CD14-positive monocyte (primary cell): ENCODE data around the gene PDGFB. TPM values are rescaled to one million over a fixed set of nuclear protein-coding genes. Genes with fewer than 3 reads are reported as not detected.

Experiments used
- DNase-seq, 3 donors: peaks; one replicate each; pipeline ENCODE4 v3.0.0-alpha.2; 2011 to 2022
- H2AFZ ChIP-seq: 2 replicates; pipeline ENCODE4 v1.6.0; 2012; ENCODE audit warnings: mild to moderate bottlenecking, low read depth, low read length, inconsistent platforms; ENCODE audit not compliant: insufficient read depth, poor library complexity, severe bottlenecking
- H3K27ac ChIP-seq, 2 donors: 1 replicate in 1 of 2; 2 replicates in 1 of 2; pipeline ENCODE4 v1.5.1; 2012 to 2013; ENCODE audit warnings: low read length in 2 of 2, control low read depth in 1 of 2, inconsistent platforms in 1 of 2, low read depth in 1 of 2, mild to moderate bottlenecking in 1 of 2
- H3K27me3 ChIP-seq, 2 donors: one replicate each; pipeline versions ENCODE4 v1.6.0 to v1.6.1; 2011 to 2013; ENCODE audit warnings: low read length in 2 of 2; ENCODE audit not compliant: control insufficient read depth in 2 of 2, insufficient read depth in 2 of 2
- H3K36me3 ChIP-seq, 2 donors: replicated peaks in 1 of 2; 1 replicate in 1 of 2; 2 replicates in 1 of 2; pipeline versions ENCODE4 v1.5.1 to v1.6.1; 2012 to 2013; ENCODE audit warnings: low read length in 2 of 2, control low read depth in 1 of 2, inconsistent platforms in 1 of 2, mild to moderate bottlenecking in 1 of 2; ENCODE audit not compliant: insufficient read depth in 2 of 2, control insufficient read depth in 1 of 2
- H3K4me1 ChIP-seq, 2 donors: 1 replicate in 1 of 2; 2 replicates in 1 of 2; pipeline versions ENCODE4 v1.5.1 to v1.6.1; 2012 to 2013; ENCODE audit warnings: low read length in 2 of 2, control low read depth in 1 of 2, inconsistent platforms in 1 of 2, mild to moderate bottlenecking in 1 of 2, moderate library complexity in 1 of 2; ENCODE audit not compliant: insufficient read depth in 2 of 2, control insufficient read depth in 1 of 2
- H3K4me2 ChIP-seq: replicated peaks from 2 replicates; pipeline ENCODE3; 2012; ENCODE audit warnings: low read length, moderate library complexity, mild to moderate bottlenecking; ENCODE audit not compliant: poor library complexity, severe bottlenecking; ENCODE audit errors: extremely low read depth
- H3K4me3 ChIP-seq, 3 experiments: fragments of 200-600 bp in 1 of 3; sonication (generic) in 1 of 3; replicated peaks in 1 of 3; 1 replicate in 2 of 3; 2 replicates in 1 of 3; pipeline ENCODE4 v1.5.1; 2011 to 2013; ENCODE audit warnings: low read length in 3 of 3, mild to moderate bottlenecking in 3 of 3, control low read depth in 2 of 3, low read depth in 2 of 3, inconsistent platforms in 1 of 3, moderate library complexity in 1 of 3
- H3K79me2 ChIP-seq: 2 replicates; pipeline ENCODE4 v1.6.0; 2012; ENCODE audit warnings: mild to moderate bottlenecking, control low read depth, inconsistent platforms, low read length, moderate library complexity; ENCODE audit not compliant: insufficient read depth
- H3K9ac ChIP-seq: 2 replicates; pipeline ENCODE4 v1.6.0; 2017; ENCODE audit warnings: low read length, mild to moderate bottlenecking; ENCODE audit not compliant: insufficient read depth, poor library complexity, severe bottlenecking
- H3K9me3 ChIP-seq, 2 donors: replicated peaks in 1 of 2; 1 replicate in 1 of 2; 2 replicates in 1 of 2; pipeline versions ENCODE4 v1.5.1 to v1.6.1; 2012 to 2013; ENCODE audit warnings: low read length in 2 of 2, control low read depth in 1 of 2; ENCODE audit not compliant: control insufficient read depth in 1 of 2, insufficient read depth in 1 of 2
- H4K20me1 ChIP-seq: 2 replicates; pipeline ENCODE4 v1.6.0; 2012; ENCODE audit warnings: mild to moderate bottlenecking, low read length, control low read depth, moderate library complexity; ENCODE audit not compliant: insufficient read depth
- H3K27ac Mint-ChIP-seq, 7 donors: one replicate each; pipeline ENCODE4 v1.8.0; 2020; ENCODE audit warnings: mild to moderate bottlenecking in 7 of 7, mixed read lengths in 7 of 7, moderate library complexity in 6 of 7, inconsistent platforms in 2 of 7
- H3K27me3 Mint-ChIP-seq, 3 donors: one replicate each; pipeline ENCODE4 v1.8.0; 2021 to 2022; ENCODE audit warnings: low read depth in 3 of 3, mild to moderate bottlenecking in 3 of 3, mixed read lengths in 3 of 3, moderate library complexity in 3 of 3, inconsistent platforms in 1 of 3
- H3K36me3 Mint-ChIP-seq, 2 donors: one replicate each; pipeline ENCODE4 v1.8.0; 2020; ENCODE audit warnings: mixed read lengths in 2 of 2, inconsistent platforms in 1 of 2, mild to moderate bottlenecking in 1 of 2
- H3K4me1 Mint-ChIP-seq: one replicate; pipeline ENCODE4 v1.8.0; 2020; ENCODE audit warnings: mild to moderate bottlenecking, mixed read lengths
- H3K4me3 Mint-ChIP-seq, 2 donors: one replicate each; pipeline ENCODE4 v1.8.0; 2020; ENCODE audit warnings: mild to moderate bottlenecking in 2 of 2, mixed read lengths in 2 of 2, moderate library complexity in 1 of 2
- H3K9me3 Mint-ChIP-seq, 7 donors: one replicate each; pipeline ENCODE4 v1.8.0; 2020 to 2022; ENCODE audit warnings: mixed read lengths in 7 of 7, mild to moderate bottlenecking in 6 of 7, moderate library complexity in 6 of 7, inconsistent platforms in 2 of 7
- CTCF ChIP-seq: fragments of 200-600 bp; IDR thresholded peaks from one replicate; pipeline ENCODE4 v1.8.0; 2022; ENCODE audit warnings: antibody characterized with exemption, mild to moderate bottlenecking
- WGBS: methylation state at CpG from one replicate; pipeline ENCODE4 v1.1.5; 2013; ENCODE audit warnings: missing lambda C conversion rate; ENCODE audit not compliant: insufficient coverage; 5-methylcytosine and 5-hydroxymethylcytosine counted together
- intact Hi-C, 2 donors: fragments of 100-400 bp; cut with micrococcal nuclease; formaldehyde crosslinking; loops; one replicate each; pipeline versions ENCODE4 v1.15.0 to v1.15.1; 2023
- polyA plus RNA-seq, 3 donors: library from polyadenylated mRNA; depleted of rRNA in 1 of 3; unstranded in 2 of 3; stranded (reverse) in 1 of 3; fragments of 300-500 nt in 2 of 3; fragments of >200 nt in 1 of 3; fragmentation: Illumina TruSeq in 2 of 3; gene quantifications; 1 replicate in 2 of 3; 2 replicates in 1 of 3; pipeline ENCODE4 v1.2.3, GENCODE V29; 2012 to 2021

PDGFB gene
- polyA plus RNA-seq, 3 donors = 0.15 TPM; not detected in 2

GRCh38 chr22:39245130-39246039, 603 bp upstream of the PDGFB start:
- peaks cover 30 to 46% of the 10 kb centered on the region in 2 donors for H3K4me1 ChIP-seq
- intact Hi-C loops = loop anchor here in 1 of 2 donors (5.0 kb wide), 1 partner anchor 38 kb away; no protein-coding TSS in a partner anchor
- 49% methylated on average over 15 of the region's 22 CpGs for WGBS

More at GRCh38 chr22:39245130-39246039, 603 bp upstream of the PDGFB start:
- Mint-ChIP-seq H3K27ac (no peak overlapping the region), H3K4me1 (peaks cover 33% of the 10 kb centered on the region), H3K36me3 (peaks cover 9% of the 10 kb centered on the region in 2 donors), H3K4me3 (peak overlapping the region; percentile 60 to 84), H3K9me3 (peaks cover 0 to 20% (median 16%) of the 10 kb centered on the region in 7 donors), H3K27me3 (peaks cover 61 to 94% (median 86%) of the 10 kb centered on the region in 3 donors)
- H4K20me1 ChIP-seq = no peaks in the 10 kb centered on the region
- peak overlapping the region; percentile 74 for H3K4me2 ChIP-seq
- no peak overlapping the region for H3K27ac ChIP-seq
- peak overlapping the region in 1 of 3 experiments; percentile 70 for H3K4me3 ChIP-seq
- TF ChIP-seq CTCF = no peak
- DNase-seq = no peak
- H3K79me2 ChIP-seq = no peaks in the 10 kb centered on the region
- peaks cover 0 to 12% of the 10 kb centered on the region in 2 donors for H3K9me3 ChIP-seq
- no peaks in the 10 kb centered on the region for H3K36me3 ChIP-seq
- peaks cover 36 to 87% of the 10 kb centered on the region in 2 donors for H3K27me3 ChIP-seq
- H3K9ac ChIP-seq = no peak overlapping the region
- no peak overlapping the region for H2AFZ ChIP-seq
